Naive B cell (primary cell): ENCODE measurements around the gene TNFRSF14. TPM values are rescaled to one million over a fixed set of nuclear protein-coding genes. Genes with fewer than 3 reads are reported as not detected.

Experiments used
- ATAC-seq, 2 donors: fragments of 150-1000 bp; cut with Tn5 transposase; 2 replicates each; pipeline ENCODE4 v1.10.0; 2021; ENCODE audit warnings: low read depth in 2 of 2, mild to moderate bottlenecking in 2 of 2, moderate library complexity in 2 of 2
- DNase-seq: peaks from one replicate; pipeline ENCODE4 v3.0.0; 2022
- H3K27ac Mint-ChIP-seq, 6 donors: one replicate each; pipeline ENCODE4 v1.8.0; 2020 to 2022; ENCODE audit warnings: mild to moderate bottlenecking in 6 of 6, mixed read lengths in 6 of 6, moderate library complexity in 5 of 6, inconsistent platforms in 2 of 6
- H3K27me3 Mint-ChIP-seq, 3 donors: one replicate each; pipeline ENCODE4 v1.8.0; 2021 to 2022; ENCODE audit warnings: mixed read lengths in 3 of 3, mild to moderate bottlenecking in 1 of 3
- H3K36me3 Mint-ChIP-seq, 2 donors: one replicate each; pipeline ENCODE4 v1.8.0; 2020 to 2022; ENCODE audit warnings: mixed read lengths in 2 of 2, inconsistent platforms in 1 of 2, mild to moderate bottlenecking in 1 of 2
- H3K4me1 Mint-ChIP-seq, 3 donors: one replicate each; pipeline ENCODE4 v1.8.0; 2020 to 2022; ENCODE audit warnings: mixed read lengths in 3 of 3, inconsistent platforms in 1 of 3, mild to moderate bottlenecking in 1 of 3, moderate library complexity in 1 of 3
- H3K4me3 Mint-ChIP-seq, 8 donors: one replicate each; pipeline ENCODE4 v1.8.0; 2020 to 2022; ENCODE audit warnings: mild to moderate bottlenecking in 8 of 8, mixed read lengths in 8 of 8, moderate library complexity in 8 of 8, inconsistent platforms in 2 of 8
- H3K9me3 Mint-ChIP-seq, 7 donors: one replicate each; pipeline ENCODE4 v1.8.0; 2020 to 2022; ENCODE audit warnings: mixed read lengths in 7 of 7, mild to moderate bottlenecking in 5 of 7, inconsistent platforms in 2 of 7, moderate library complexity in 1 of 7
- polyA plus RNA-seq, 6 donors: library from polyadenylated mRNA; unstranded; fragments of 300-500 nt; fragmentation: Illumina TruSeq; gene quantifications; one replicate each; pipeline ENCODE4 v1.2.3, GENCODE V29; 2021; ENCODE audit warnings: low read depth in 6 of 6

TNFRSF14 gene
- polyA plus RNA-seq, 6 donors from 2014 or later: 40.7 to 75.6 (median 50.4) TPM

GRCh38 chr1:2588661-2589430 lies 32.7 kb downstream of the TNFRSF14 start:
- H3K4me1 Mint-ChIP-seq: peaks cover 15 to 24% (median 22%) of the 10 kb centered on the region in 3 donors
- no peaks in the 10 kb centered on the region for H3K9me3 Mint-ChIP-seq
- no peak overlapping the region for H3K27ac Mint-ChIP-seq
- peak overlapping the region in 4 of 8 donors; percentile 73 to 95 (median 79) for H3K4me3 Mint-ChIP-seq
- ATAC-seq (no peak), DNase-seq (no peak)
- H3K36me3 Mint-ChIP-seq: no peaks in the 10 kb centered on the region
- peaks cover 0 to 6% (median 0%) of the 10 kb centered on the region in 3 donors for H3K27me3 Mint-ChIP-seq

DNA sequence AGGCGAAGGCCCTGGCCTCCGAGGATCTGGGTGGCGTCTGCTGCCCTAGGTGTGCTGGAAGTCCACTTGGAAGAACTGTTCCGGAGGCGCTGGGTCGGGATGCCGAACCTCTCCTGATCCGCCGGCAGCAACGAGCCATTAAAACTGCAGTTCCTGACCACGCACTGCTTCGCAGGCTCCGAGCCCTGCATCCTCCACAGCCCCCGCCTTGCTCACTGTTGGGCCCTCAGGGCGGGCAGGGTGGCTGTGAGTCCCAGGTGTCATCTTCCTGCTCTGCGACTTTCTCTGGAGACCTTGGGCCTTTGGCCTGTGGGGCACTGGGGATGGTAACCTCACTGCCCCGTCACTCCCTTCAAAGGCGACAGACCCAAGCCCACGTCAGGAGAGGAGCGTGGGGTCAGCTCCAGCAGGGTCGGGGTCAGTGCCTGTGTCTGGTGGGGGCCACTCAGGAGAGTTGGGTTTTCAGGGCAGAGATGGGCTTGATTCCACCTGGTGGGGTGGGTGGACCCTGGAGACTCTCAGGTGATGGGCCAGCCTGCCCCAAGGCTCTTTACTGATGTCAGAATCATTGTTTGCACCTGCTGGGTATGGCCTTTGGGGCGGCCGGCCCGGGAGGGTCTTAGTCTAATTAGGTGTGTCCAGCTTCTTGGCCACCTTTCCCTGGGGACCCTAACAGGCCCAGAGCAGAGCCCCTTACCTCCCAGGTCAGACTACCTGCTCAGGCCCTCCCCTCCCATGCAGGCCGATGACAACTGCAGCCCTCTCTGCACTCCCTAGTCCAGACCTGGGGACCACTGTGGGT lies 33.5 kb downstream of the TNFRSF14 start:
- no peaks in the 10 kb centered on the region for H3K9me3 Mint-ChIP-seq
- no peaks in the 10 kb centered on the region for H3K36me3 Mint-ChIP-seq
- DNase-seq: no peak
- no peak for ATAC-seq
- H3K27ac Mint-ChIP-seq: peak overlapping the region in 1 of 6 donors; percentile 74
- H3K4me1 Mint-ChIP-seq: peaks cover 7 to 16% (median 15%) of the 10 kb centered on the region in 3 donors
- peak overlapping the region in 3 of 8 donors; percentile 33 to 75 (median 42) for H3K4me3 Mint-ChIP-seq
- peaks cover 0 to 12% (median 0%) of the 10 kb centered on the region in 3 donors for H3K27me3 Mint-ChIP-seq

DNA sequence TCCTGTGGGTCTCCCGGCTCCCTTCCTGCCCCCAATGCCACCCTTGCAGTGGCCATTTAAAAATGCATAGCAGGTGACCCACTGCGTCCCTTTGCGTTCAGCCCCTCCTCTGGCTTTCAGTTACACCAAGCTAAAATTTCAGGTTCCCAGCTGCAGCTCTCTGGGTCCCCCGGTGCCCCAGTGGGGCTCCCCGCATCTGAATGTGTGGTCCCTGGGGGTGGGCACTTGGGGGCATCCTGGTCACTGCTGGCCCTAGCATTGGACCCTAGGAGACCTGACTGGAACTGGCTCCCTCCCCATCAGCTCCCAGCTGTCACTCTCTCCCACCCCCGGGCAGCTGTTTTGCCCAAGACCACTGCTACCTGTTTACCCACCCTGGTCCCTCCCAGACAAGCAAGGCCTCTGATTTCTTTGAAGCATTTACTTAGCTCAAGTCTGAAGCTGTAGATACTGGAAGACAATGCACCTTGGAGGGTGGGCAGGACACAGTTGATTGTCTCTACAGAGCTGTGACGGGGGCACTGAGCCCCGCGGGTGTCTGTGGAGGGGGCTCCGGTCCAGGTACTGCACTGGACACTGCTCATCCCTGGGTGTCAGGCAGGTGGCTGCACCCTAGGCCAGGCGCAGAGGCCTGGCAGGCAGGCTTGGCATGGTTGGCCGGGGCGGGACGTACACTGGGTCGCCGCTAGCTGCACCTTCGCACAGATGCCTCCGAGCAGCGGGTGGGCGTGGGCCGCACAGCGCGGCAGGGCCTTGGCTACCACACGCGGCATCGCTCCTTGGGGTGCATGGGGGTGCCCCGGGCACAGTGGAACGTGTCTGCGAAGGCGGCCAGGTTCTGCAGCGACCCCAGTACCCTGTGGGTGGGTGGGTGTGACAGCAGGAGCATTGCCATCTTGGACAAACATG lies 34.3 kb downstream of the TNFRSF14 start:
- no peak for DNase-seq
- H3K4me3 Mint-ChIP-seq: peak overlapping the region in 2 of 8 donors; percentile 30 to 75
- peak overlapping the region in 1 of 6 donors; percentile 57 for H3K27ac Mint-ChIP-seq

GRCh38 chr1:2591233-2591580 lies 35.0 kb downstream of the TNFRSF14 start:
- peaks cover 2 to 11% (median 5%) of the 10 kb centered on the region in 3 donors for H3K4me1 Mint-ChIP-seq
- H3K27ac Mint-ChIP-seq: peak overlapping the region in 1 of 6 donors; percentile 34
- ATAC-seq (no peak), DNase-seq (no peak)
- H3K36me3 Mint-ChIP-seq: no peaks in the 10 kb centered on the region
- H3K27me3 Mint-ChIP-seq: peaks cover 0 to 12% (median 0%) of the 10 kb centered on the region in 3 donors
- H3K4me3 Mint-ChIP-seq: peak overlapping the region in 2 of 8 donors; percentile 56 to 61
- no peaks in the 10 kb centered on the region for H3K9me3 Mint-ChIP-seq

More for the DNA sequence above, 34.3 kb downstream of the TNFRSF14 start:
- ATAC-seq: no peak
- H3K4me1 Mint-ChIP-seq: peaks cover 2 to 12% (median 8%) of the 10 kb centered on the region in 3 donors
- no peaks in the 10 kb centered on the region for H3K36me3 Mint-ChIP-seq
- H3K9me3 Mint-ChIP-seq: no peaks in the 10 kb centered on the region
- H3K27me3 Mint-ChIP-seq: peaks cover 0 to 12% (median 0%) of the 10 kb centered on the region in 3 donors

DNA sequence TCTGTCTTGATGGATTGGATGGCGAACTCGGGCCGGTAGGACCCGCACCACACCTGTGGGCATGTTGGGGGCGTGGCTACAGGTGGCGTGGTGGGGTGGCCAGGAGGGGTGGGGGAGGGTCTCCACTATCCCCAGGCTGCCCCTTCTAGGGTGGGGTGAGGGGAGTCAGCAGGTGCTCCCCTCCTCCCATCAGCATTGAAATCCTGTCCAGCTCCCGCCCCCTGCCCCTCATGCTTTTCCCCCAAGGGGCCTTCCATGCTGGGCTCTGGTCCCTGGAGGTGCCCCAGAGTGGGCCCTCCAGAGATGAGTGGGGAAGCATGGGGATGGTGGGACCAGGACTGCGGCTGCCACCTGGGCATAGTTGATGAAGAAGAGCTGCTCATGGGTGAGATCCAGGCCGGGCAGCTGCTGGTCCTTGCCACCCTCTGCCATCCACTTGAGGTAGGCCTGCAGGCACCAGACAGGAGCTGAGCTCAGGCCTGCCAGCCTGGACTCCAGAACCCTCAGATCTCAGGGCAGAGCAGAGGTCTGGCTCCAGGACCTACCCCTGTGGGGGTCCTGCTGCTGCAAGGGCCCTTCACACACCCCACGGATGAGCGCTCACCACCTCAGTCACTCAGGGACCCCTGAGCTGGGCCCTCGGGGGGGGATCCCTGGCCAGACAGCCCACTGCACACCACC lies 35.5 kb downstream of the TNFRSF14 start:
- H3K36me3 Mint-ChIP-seq: no peaks in the 10 kb centered on the region
- ATAC-seq: no peak
- no peaks in the 10 kb centered on the region for H3K9me3 Mint-ChIP-seq
- no peak for DNase-seq
- peaks cover 0 to 12% (median 0%) of the 10 kb centered on the region in 3 donors for H3K27me3 Mint-ChIP-seq
- H3K4me3 Mint-ChIP-seq: peak overlapping the region in 1 of 8 donors; percentile 61
- peaks cover 2 to 7% (median 5%) of the 10 kb centered on the region in 3 donors for H3K4me1 Mint-ChIP-seq
- no peak overlapping the region for H3K27ac Mint-ChIP-seq

- Mint-ChIP-seq H3K4me1 (peaks cover 4 to 8% (median 5%) of the 10 kb centered on the region in 3 donors), H3K27me3 (peaks cover 0 to 20% (median 8%) of the 10 kb centered on the region in 3 donors), H3K4me3 (peak overlapping the region in 1 of 8 donors; percentile 38), H3K9me3 (no peaks in the 10 kb centered on the region), H3K36me3 (no peaks in the 10 kb centered on the region), H3K27ac (no peak overlapping the region)
- ATAC-seq (no peak), DNase-seq (no peak)
Observed at GRCh38 chr1:2592672-2593071, 36.5 kb downstream of the TNFRSF14 start.

- Mint-ChIP-seq H3K27ac (no peak overlapping the region), H3K4me3 (no peak overlapping the region), H3K27me3 (peaks cover 0 to 25% (median 13%) of the 10 kb centered on the region in 3 donors), H3K4me1 (peaks cover 5 to 8% (median 5%) of the 10 kb centered on the region in 3 donors), H3K36me3 (peaks cover 0 to 6% of the 10 kb centered on the region in 2 donors), H3K9me3 (peaks cover 0 to 4% (median under 1%) of the 10 kb centered on the region in 7 donors)
- ATAC-seq (no peak), DNase-seq (no peak)
Observed at GRCh38 chr1:2593251-2593878, 37.2 kb downstream of the TNFRSF14 start.

DNA sequence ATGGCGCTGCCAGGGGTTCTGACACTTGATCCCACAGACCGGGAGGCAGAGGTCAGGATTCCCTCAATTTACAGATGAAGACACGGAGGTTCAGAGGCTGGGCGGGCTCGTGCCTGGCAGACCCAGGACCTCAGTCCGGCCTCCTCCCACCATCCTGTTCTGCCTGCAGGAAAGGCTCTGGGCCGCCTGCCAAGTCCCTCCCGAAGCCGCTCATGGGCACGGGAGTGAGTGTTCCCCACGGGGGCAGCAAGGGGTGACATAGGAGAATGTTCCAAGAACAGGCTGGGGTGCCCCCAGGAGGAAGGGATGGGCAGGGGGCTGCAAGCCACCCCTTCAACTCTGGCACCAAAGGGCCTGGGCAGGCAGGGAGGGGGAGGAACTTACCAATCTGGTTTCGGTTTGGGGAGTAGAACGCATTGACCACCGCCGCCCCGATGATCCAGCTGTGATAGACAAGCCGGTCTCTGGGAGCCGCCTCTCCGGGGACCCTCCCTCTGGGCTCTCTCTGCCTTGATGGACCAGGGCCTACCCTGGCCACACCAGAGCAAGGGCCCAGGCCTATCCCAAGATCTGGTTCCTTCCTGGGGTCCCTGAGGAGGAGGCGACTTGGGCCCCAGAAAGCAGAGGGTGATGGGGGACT lies 38.0 kb downstream of the TNFRSF14 start:
- Mint-ChIP-seq H3K27ac (no peak overlapping the region), H3K4me3 (no peak overlapping the region), H3K27me3 (peaks cover 0 to 25% (median 13%) of the 10 kb centered on the region in 3 donors), H3K9me3 (peaks cover 0 to 11% (median 5%) of the 10 kb centered on the region in 7 donors), H3K4me1 (peaks cover 5 to 8% (median 5%) of the 10 kb centered on the region in 3 donors), H3K36me3 (peaks cover 0 to 12% of the 10 kb centered on the region in 2 donors)
- DNase-seq (no peak), ATAC-seq (no peak)

DNA sequence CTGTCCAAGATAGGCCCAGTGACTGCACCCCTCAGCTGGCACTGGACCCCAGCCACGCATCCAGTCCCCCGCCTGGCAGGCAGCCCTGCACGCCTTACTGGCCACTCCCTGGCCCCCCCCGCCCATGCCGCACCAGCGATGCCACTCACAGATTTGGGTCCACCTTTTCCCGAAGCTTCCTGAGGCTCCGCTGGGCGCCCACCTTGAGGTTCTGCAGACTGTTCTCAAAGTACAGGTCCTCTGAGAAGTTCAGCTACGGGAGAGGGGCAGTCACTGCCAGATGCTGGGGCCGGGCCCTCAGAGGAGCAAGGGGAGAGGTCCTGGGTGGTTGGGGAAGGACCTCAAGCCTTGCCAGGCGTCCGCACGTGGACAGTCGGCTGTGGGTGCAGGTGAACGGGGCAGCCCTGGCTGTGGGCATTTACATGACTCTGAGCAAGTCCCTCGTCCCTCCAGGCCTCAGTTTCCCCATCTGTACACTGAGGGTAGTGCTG lies 38.5 kb downstream of the TNFRSF14 start:
- no peak for DNase-seq
- peaks cover 5 to 8% (median 5%) of the 10 kb centered on the region in 3 donors for H3K4me1 Mint-ChIP-seq
- H3K27ac Mint-ChIP-seq: no peak overlapping the region
- ATAC-seq: no peak
- peaks cover 0 to 25% (median 13%) of the 10 kb centered on the region in 3 donors for H3K27me3 Mint-ChIP-seq
- peaks cover 0 to 11% (median 5%) of the 10 kb centered on the region in 7 donors for H3K9me3 Mint-ChIP-seq
- no peak overlapping the region for H3K4me3 Mint-ChIP-seq
- H3K36me3 Mint-ChIP-seq: peaks cover 0 to 12% of the 10 kb centered on the region in 2 donors

GRCh38 chr1:2595261-2595811 lies 39.2 kb downstream of the TNFRSF14 start:
- peaks cover 0 to 11% (median 5%) of the 10 kb centered on the region in 7 donors for H3K9me3 Mint-ChIP-seq
- DNase-seq (no peak), ATAC-seq (no peak)
- H3K27me3 Mint-ChIP-seq: peaks cover 0 to 25% (median 13%) of the 10 kb centered on the region in 3 donors
- H3K4me1 Mint-ChIP-seq: peaks cover 5 to 8% (median 5%) of the 10 kb centered on the region in 3 donors
- no peak overlapping the region for H3K27ac Mint-ChIP-seq
- peaks cover 0 to 12% of the 10 kb centered on the region in 2 donors for H3K36me3 Mint-ChIP-seq
- no peak overlapping the region for H3K4me3 Mint-ChIP-seq

DNA sequence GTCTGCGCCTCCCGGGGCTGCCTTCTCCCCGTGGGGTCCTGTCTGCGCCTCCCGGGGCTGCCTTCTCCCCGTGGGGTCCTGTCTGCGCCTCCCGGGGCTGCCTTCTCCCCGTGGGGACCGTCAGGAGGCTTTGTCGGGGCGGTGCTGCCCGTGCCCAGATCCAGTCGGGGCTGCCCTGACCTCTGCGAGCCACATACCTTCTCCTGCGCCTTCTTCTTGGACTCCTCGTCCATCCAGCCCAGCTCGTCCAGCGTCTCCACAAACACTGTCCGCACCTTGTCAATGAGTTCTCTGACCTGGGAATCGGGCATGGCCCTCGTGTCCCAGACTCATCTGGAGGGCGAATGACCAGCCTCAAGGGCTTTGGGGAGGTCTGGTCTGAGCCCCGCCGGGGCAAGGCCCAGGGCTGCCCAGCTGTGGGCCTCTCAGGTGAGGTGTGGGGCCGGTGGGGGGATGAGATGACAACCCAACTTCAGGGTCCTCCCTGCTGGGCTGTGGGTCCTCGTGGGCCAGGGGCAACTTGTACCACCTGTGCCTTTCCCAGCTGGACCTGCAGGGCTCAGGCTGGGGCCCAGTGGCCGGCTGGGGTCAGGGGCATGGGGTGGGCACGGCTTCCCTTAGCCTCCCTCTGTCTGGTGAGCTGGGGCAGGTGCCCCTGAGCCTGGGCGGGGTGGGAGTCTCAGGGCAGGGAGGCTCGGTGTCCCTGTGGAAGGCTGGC lies 39.8 kb downstream of the TNFRSF14 start:
- peaks cover 0 to 25% (median 13%) of the 10 kb centered on the region in 3 donors for H3K27me3 Mint-ChIP-seq
- ATAC-seq (no peak), DNase-seq (no peak)
- peaks cover 5 to 8% (median 5%) of the 10 kb centered on the region in 3 donors for H3K4me1 Mint-ChIP-seq
- H3K9me3 Mint-ChIP-seq: peaks cover 0 to 11% (median 5%) of the 10 kb centered on the region in 7 donors
- H3K27ac Mint-ChIP-seq: no peak overlapping the region
- no peak overlapping the region for H3K4me3 Mint-ChIP-seq
- peaks cover 0 to 12% of the 10 kb centered on the region in 2 donors for H3K36me3 Mint-ChIP-seq
